22Rv1 (cell line): ENCODE results near the gene NCKAP1.

Source experiments
- ZFX ChIP-seq: fragments of 450-650 bp; IDR thresholded peaks from 2 replicates; pipeline ENCODE4 v1.6.1; 2017; ENCODE audit warnings: antibody characterized with exemption, borderline replicate concordance
- TF ChIP-seq, protein P1 (sequence below): fragments of 450-650 bp; IDR thresholded peaks from 2 replicates; pipeline ENCODE4 v1.5.1; 2017; ENCODE audit warnings: mild to moderate bottlenecking

DNA sequence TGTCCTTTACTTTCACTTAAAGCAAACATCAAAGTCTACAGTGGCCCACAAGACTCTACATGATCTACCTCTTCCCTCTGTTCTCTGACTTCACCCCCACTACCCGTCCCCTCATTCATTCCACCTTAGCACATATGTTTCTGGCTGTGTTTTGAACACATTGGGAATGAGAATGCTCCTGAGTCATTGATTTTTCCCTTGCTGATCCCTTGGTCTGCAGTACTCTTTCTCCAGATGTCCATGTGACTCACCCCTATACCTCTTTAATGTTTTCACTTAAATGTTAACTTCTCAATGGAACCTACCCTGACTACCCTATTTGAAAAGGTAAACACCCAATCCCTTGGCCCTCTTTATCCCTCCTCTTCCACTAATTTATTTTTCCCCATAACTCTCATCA is 141.1 kb downstream of the NCKAP1 start:
- TF ChIP-seq, protein P1, sequence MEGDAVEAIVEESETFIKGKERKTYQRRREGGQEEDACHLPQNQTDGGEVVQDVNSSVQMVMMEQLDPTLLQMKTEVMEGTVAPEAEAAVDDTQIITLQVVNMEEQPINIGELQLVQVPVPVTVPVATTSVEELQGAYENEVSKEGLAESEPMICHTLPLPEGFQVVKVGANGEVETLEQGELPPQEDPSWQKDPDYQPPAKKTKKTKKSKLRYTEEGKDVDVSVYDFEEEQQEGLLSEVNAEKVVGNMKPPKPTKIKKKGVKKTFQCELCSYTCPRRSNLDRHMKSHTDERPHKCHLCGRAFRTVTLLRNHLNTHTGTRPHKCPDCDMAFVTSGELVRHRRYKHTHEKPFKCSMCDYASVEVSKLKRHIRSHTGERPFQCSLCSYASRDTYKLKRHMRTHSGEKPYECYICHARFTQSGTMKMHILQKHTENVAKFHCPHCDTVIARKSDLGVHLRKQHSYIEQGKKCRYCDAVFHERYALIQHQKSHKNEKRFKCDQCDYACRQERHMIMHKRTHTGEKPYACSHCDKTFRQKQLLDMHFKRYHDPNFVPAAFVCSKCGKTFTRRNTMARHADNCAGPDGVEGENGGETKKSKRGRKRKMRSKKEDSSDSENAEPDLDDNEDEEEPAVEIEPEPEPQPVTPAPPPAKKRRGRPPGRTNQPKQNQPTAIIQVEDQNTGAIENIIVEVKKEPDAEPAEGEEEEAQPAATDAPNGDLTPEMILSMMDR, result no peak
- no peak for TF ChIP-seq ZFX
